Activated T-helper 17 cell treated with anti-CD3 and anti-CD28 coated beads, Interleukin-2, amount 50 U/mL, for 72 hours (primary cell): ENCODE data around the gene DNAJA3. TPM values are rescaled to one million over a fixed set of nuclear protein-coding genes. Genes with fewer than 3 reads are reported as not detected.

Source experiments
- ATAC-seq: fragments of 150-1000 bp; cut with Tn5 transposase; replicated peaks from 2 replicates; pipeline ENCODE4 v1.10.0; 2021; ENCODE audit warnings: mild to moderate bottlenecking, moderate library complexity
- H3K27ac Mint-ChIP-seq: one replicate; pipeline ENCODE4 v1.8.0; 2022; ENCODE audit warnings: mixed read lengths
- H3K27me3 Mint-ChIP-seq: one replicate; pipeline ENCODE4 v1.8.0; 2022; ENCODE audit warnings: mixed read lengths
- H3K36me3 Mint-ChIP-seq: one replicate; pipeline ENCODE4 v1.8.0; 2022; ENCODE audit warnings: low read depth, mild to moderate bottlenecking, mixed read lengths
- H3K4me1 Mint-ChIP-seq: one replicate; pipeline ENCODE4 v1.8.0; 2022; ENCODE audit warnings: mixed read lengths
- H3K4me3 Mint-ChIP-seq: one replicate; pipeline ENCODE4 v1.8.0; 2022; ENCODE audit warnings: mild to moderate bottlenecking, mixed read lengths
- H3K9me3 Mint-ChIP-seq: one replicate; pipeline ENCODE4 v1.8.0; 2022; ENCODE audit warnings: mixed read lengths
- total RNA-seq, 2 donors: library from RNA; stranded (reverse); gene quantifications; one replicate each; pipeline ENCODE4 v1.2.3, GENCODE V29; 2022

The DNAJA3 gene
- total RNA-seq, 2 donors from 2014 or later: 50.3 to 81.1 TPM

DNA sequence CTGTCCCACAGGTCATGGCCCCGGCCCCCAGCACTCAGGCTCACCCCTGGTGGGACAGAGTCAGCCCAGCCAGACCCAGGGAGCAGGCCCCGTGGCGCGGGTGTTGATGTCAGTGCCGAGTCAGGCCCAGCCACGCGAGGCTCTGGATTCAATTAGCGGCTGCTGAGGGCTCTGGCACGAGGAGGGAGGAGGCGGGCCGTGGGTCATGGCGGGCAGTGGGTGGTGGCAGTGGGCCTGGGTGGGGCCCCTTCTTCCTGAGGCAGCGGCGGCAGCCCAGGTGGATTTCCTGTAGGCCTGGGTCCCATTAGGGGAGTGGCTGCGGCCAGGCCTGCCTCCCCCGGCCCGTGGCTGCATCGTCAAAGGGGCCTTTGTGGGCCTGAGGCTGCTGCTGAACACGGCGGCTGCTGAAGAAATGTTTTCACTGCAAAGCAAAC, 41.1 kb upstream of the DNAJA3 start:
- H3K27ac Mint-ChIP-seq: no peak overlapping the region
- H3K36me3 Mint-ChIP-seq: peaks cover 34% of the 10 kb centered on the region
- H3K27me3 Mint-ChIP-seq: no peaks in the 10 kb centered on the region
- no peak for ATAC-seq
- no peak overlapping the region for H3K4me3 Mint-ChIP-seq
- H3K4me1 Mint-ChIP-seq: no peaks in the 10 kb centered on the region
- H3K9me3 Mint-ChIP-seq: no peaks in the 10 kb centered on the region

DNA sequence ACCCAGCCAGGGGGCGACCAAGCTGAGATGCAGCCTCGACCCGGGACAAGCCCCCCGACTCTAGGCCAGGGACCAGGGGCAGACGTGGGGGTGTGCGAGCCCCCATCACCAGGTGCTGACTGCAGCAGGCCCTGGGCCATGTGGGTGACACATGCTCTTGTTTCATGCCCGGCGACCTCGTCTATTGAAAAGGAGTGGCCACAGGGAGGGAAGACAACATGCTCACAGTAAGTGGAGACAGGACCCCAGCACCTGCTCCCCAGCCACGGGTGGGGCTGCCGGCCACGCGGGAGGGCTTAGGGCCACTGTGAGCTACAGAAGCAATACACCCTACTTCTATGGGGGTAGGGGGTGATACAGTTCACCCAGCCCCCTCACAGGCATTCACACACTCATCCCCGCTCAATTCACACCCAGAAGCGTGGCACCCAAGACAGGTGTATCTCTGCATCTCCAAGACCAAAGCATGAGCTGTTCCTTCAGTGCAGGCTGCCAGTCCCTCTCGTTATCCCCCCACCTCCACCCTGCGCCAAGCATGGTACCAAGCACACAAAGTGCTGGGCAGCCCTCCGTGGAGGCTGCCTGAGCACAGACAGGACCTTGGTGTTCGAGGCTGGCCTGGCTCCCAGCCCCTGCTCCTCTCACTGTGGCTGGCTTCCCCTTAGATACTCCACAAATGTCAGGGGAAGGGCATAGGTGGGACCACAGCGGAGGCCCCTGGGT, 40.4 kb upstream of the DNAJA3 start:
- peaks cover 41% of the 10 kb centered on the region for H3K36me3 Mint-ChIP-seq
- no peaks in the 10 kb centered on the region for H3K27me3 Mint-ChIP-seq
- H3K27ac Mint-ChIP-seq: no peak overlapping the region
- ATAC-seq: no peak
- H3K9me3 Mint-ChIP-seq: no peaks in the 10 kb centered on the region
- no peaks in the 10 kb centered on the region for H3K4me1 Mint-ChIP-seq
- H3K4me3 Mint-ChIP-seq: no peak overlapping the region

DNA sequence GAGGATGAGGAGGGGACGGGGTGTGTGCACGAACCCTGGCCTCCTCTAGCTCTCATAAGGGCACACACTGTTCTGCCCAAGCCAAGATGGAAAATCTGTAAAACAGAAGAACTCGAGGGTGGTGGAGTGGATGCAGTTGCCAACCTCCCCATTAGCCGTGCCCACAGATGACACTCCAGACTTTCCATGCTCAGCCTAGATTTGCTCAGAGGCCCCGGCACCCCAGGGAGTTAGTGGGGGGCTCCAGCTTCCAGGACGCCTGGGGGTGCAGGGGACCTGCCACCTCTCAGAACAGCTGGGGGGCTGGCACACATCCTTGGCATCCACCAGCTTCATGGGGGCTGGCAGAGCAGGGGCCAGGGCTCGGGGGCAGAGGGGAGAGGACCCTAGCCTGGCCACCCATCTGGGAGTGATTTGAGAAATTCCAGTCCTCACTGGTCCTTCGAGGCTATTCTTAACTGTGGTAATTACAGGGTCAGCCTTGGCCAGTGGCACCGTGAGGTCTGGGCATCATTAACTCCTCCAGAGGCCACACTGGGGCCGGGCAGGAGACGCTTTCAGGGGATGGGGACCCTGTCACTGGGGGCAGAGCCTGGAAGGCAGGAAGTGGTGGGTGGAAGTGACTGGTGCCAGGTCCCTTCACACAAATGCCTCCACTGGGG, 39.7 kb upstream of the DNAJA3 start:
- no peak for ATAC-seq
- Mint-ChIP-seq H3K27me3 (no peaks in the 10 kb centered on the region), H3K4me3 (no peak overlapping the region), H3K36me3 (peaks cover 48% of the 10 kb centered on the region), H3K27ac (no peak overlapping the region), H3K9me3 (no peaks in the 10 kb centered on the region), H3K4me1 (no peaks in the 10 kb centered on the region)

- peaks cover 53% of the 10 kb centered on the region for H3K36me3 Mint-ChIP-seq
- no peak overlapping the region for H3K4me3 Mint-ChIP-seq
- no peaks in the 10 kb centered on the region for H3K27me3 Mint-ChIP-seq
- no peaks in the 10 kb centered on the region for H3K4me1 Mint-ChIP-seq
- no peak overlapping the region for H3K27ac Mint-ChIP-seq
- H3K9me3 Mint-ChIP-seq: no peaks in the 10 kb centered on the region
- ATAC-seq: no peak
Measured at GRCh38 chr16:4386451-4386805, 39.2 kb upstream of the DNAJA3 start.

- Mint-ChIP-seq H3K4me1 (no peaks in the 10 kb centered on the region), H3K36me3 (peaks cover 48% of the 10 kb centered on the region), H3K9me3 (no peaks in the 10 kb centered on the region), H3K4me3 (no peak overlapping the region), H3K27ac (no peak overlapping the region), H3K27me3 (no peaks in the 10 kb centered on the region)
- no peak for ATAC-seq
Measured at GRCh38 chr16:4386951-4387565, 38.6 kb upstream of the DNAJA3 start.

GRCh38 chr16:4387781-4388180, 37.9 kb upstream of the DNAJA3 start:
- H3K27ac Mint-ChIP-seq: no peak overlapping the region
- no peaks in the 10 kb centered on the region for H3K27me3 Mint-ChIP-seq
- no peaks in the 10 kb centered on the region for H3K9me3 Mint-ChIP-seq
- no peak for ATAC-seq
- no peaks in the 10 kb centered on the region for H3K4me1 Mint-ChIP-seq
- peaks cover 48% of the 10 kb centered on the region for H3K36me3 Mint-ChIP-seq
- no peak overlapping the region for H3K4me3 Mint-ChIP-seq

DNA sequence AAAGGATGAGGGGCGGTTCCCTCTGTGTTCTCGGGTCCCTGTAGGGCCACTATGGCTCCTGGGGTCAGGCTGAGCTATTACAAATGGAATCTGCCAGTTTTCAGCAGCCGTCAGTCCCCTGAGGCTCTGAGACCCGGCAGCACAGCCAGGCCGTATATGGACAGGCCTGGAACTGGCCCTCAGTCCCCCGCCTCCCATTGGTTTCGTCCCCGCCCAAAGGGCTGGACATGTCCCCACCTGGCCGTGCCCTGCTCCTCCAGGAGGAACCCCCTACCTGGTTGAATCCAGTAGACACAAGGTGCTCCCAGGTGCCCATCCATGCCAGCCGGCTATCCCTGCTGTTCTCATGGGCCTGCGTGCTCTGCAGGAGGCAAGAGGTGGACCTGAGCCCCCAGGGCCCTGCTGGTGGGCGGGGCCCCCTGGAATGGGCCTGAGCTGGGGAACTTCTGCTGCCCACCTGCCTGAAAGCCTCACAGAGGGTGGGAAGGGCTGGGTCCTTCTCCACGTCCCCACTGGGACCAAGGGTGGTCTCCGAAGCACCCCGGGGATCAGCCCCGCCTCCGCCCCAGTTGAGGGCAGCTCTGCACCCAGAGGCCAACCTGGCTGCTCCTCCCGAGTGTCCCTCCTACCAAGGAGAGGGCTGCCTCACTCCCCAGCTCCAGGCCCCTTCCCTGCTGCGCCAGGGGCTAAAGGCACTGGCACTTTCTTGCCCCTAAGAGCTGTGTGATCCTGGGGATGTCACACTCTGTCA, 37.2 kb upstream of the DNAJA3 start:
- H3K36me3 Mint-ChIP-seq: peaks cover 42% of the 10 kb centered on the region

GRCh38 chr16:4389051-4389955, 36.4 kb upstream of the DNAJA3 start:
- H3K27ac Mint-ChIP-seq: peak overlapping the region; percentile 65
- H3K27me3 Mint-ChIP-seq: no peaks in the 10 kb centered on the region
- no peaks in the 10 kb centered on the region for H3K4me1 Mint-ChIP-seq
- ATAC-seq: no peak
- no peaks in the 10 kb centered on the region for H3K9me3 Mint-ChIP-seq
- H3K36me3 Mint-ChIP-seq: peaks cover 48% of the 10 kb centered on the region
- H3K4me3 Mint-ChIP-seq: no peak overlapping the region

More for the DNA sequence above, 37.2 kb upstream of the DNAJA3 start:
- no peak overlapping the region for H3K27ac Mint-ChIP-seq
- no peaks in the 10 kb centered on the region for H3K27me3 Mint-ChIP-seq
- H3K4me1 Mint-ChIP-seq: no peaks in the 10 kb centered on the region
- no peaks in the 10 kb centered on the region for H3K9me3 Mint-ChIP-seq
- no peak overlapping the region for H3K4me3 Mint-ChIP-seq
- ATAC-seq: no peak

DNA sequence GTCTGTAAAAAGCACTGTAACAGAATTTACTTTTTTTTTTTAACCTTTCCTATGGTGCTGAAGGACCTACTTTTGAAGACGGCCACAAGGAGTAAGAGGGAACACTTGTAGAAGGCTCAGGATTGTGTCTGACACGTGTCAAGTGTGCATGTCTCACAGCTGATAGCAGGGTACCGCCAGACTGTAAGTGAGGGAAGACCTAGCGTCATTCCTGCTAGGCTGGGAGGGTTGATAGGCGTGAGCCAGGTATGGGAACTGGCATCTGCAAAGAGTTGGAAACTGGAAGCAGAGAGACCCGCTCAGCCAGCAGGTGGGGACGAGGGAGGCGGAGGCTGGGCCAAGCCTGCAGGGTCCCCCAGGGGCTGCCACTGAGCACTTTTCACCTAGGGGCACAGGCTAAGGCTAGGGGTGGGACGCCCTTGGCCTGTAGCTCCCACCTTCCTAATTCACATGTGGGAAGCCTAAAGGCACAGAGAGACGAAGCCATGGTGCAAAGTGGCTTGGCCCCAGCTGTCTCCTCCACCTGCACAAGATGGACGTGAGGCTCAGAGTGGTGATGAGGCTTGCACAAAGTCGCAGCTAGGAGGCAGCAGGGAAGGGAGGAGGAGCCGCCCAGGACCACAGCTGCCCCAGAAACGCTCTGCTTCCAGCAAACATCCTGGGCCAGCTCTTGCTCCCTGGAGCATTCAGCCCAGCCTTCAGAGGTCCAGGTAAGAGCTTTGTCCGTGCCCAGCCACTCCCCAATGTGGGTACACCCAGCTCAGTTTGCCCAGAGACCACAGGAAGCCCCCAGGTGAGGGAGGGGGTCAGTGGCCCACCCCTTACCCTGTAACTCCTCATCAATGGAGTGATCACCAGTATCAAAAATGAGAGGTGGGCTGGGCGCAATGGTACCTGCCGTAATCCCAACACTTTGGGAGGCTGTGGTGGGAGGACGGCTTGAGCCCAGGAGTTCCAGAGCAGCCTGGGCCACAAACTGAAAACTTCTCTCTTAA, 35.1 kb upstream of the DNAJA3 start:
- Mint-ChIP-seq H3K4me1 (peaks cover 3% of the 10 kb centered on the region), H3K36me3 (peaks cover 58% of the 10 kb centered on the region), H3K9me3 (no peaks in the 10 kb centered on the region), H3K27ac (peak overlapping the region; percentile 65), H3K27me3 (no peaks in the 10 kb centered on the region), H3K4me3 (no peak overlapping the region)
- no peak for ATAC-seq

DNA sequence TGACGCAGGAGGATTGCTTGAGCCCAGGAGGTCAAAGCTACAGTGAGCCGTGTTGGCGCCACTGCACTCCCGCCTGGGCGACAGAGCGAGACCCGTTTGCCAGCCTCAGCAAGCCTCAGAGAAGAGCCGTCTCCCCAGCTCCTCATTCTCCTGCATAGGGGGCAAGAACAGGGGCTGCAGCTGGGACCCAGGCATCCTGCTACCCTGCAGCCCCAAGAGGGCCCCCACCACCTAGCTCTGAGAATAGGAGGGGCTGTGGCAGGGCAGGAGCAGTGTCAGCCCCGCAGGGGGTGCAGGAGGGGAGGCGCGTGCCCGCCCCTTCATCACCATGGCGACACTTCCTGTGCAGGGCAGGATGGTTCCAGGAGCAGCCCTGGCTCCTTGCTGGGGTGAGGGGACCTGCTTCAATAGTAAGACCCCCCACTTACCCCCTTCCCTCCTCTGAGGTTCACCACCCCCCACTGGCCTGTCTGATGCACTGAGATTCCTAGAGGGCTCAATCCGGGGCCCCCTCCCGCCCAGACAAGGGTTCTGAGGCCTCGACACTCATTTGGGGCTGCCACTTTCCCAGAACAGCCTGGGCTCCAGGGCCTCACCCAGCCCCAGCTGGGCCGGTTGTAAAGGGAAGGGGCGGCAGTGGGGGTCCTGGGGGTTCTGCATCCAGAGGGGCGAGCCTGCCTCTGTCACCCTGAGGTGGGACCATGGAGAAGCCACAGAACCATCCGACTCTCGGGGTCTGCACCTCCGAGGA, 33.9 kb upstream of the DNAJA3 start:
- peaks cover 5% of the 10 kb centered on the region for H3K4me1 Mint-ChIP-seq
- no peaks in the 10 kb centered on the region for H3K9me3 Mint-ChIP-seq
- H3K4me3 Mint-ChIP-seq: no peak overlapping the region
- peaks cover 63% of the 10 kb centered on the region for H3K36me3 Mint-ChIP-seq
- ATAC-seq: no peak
- H3K27me3 Mint-ChIP-seq: no peaks in the 10 kb centered on the region
- no peak overlapping the region for H3K27ac Mint-ChIP-seq

DNA sequence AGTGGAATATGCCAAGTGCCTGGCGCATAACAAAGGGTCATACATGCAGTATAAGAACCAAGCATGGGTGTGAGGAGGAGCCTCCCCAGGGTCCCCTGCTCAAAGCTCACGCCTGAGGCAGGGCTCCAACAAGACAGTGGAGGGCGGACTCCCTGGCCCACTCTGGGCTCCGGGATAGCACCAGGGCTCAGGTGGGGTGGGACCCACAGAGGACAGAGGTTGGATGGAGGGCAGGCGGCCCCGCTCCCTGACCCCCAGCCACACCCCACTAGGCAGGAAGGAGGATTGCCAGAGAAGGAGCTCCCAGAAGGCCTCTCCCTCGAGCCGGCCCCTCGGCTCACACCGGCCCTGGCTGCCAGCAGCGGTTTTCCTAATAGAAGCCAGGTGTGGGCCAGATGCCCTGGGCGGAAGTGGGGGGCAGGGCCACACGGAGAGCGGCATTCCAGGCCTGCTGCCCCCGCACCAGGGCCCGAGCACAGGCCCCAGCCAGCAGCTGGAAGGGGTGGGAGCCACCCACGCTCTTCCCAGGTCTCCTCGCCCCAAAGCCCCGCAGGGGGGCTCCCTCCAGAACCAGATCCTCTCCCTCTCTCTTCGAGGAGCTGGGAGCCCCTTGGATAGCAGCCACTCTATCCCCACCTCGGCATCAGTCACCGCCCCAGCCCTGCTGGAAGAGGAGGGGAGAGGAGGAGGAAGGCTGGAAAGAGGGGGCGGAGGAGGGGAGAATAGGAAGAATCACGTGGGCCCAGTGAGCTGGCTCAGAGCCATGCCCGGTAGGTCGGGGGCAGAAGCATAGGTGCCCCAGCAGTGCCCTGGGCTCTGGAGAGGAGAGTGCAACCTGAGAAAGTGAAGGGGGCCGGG, 33.1 kb upstream of the DNAJA3 start:
- Mint-ChIP-seq H3K27ac (no peak overlapping the region), H3K4me3 (no peak overlapping the region), H3K36me3 (peaks cover 59% of the 10 kb centered on the region), H3K4me1 (peaks cover 5% of the 10 kb centered on the region), H3K9me3 (no peaks in the 10 kb centered on the region), H3K27me3 (no peaks in the 10 kb centered on the region)
- ATAC-seq: no peak

DNA sequence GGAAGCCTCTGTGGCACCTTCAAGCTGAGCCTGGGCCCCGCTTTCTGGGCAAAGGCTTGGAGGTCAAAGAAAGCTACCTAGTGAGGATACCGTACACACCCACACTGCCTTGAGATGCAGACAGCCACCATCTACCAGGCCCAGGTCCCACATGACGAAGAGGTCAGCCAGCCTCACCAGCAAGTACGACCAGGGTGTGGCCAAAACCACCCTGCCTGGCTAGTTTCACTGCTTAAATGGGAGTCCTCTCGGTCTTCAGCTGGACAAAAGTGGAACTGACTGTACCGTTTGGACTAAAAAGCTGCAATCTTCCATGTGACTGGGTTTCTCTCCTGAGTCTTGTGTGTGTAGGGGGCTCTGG, 32.4 kb upstream of the DNAJA3 start:
- H3K4me1 Mint-ChIP-seq: peaks cover 5% of the 10 kb centered on the region
- no peak overlapping the region for H3K27ac Mint-ChIP-seq
- H3K9me3 Mint-ChIP-seq: no peaks in the 10 kb centered on the region
- no peak for ATAC-seq
- H3K27me3 Mint-ChIP-seq: no peaks in the 10 kb centered on the region
- H3K36me3 Mint-ChIP-seq: peaks cover 60% of the 10 kb centered on the region
- H3K4me3 Mint-ChIP-seq: no peak overlapping the region
